HepG2 (cell line): ENCODE measurements around the gene HOXA11. TPM values are rescaled to one million over a fixed set of nuclear protein-coding genes. Genes with fewer than 3 reads are reported as not detected.

Experiments
- ATAC-seq: fragments of 200-7000 bp; cut with Tn5 transposase; 3 replicates; pipeline ENCODE4 v1.9.1; 2020; ENCODE audit warnings: mild to moderate bottlenecking, moderate library complexity
- BruUV-seq: library from RNA; stranded (reverse); fragments of 400-500 nt; replicated peaks from 2 replicates; lab custom pipeline; 2021; lab: Mats Ljungman, UMichigan
- CTCF ChIA-PET: fragments of 300-600 bp; formaldehyde crosslinking; extraction: SDS; loops from one replicate; lab custom pipeline; 2021; ENCODE audit warnings: low total read pairs, inconsistent platforms, low intra/inter-chr PET ratio; lab: Yijun Ruan, JAX
- POLR2A ChIA-PET: fragments of 350-600 bp; sonication (Branson Sonifier 250); formaldehyde crosslinking; loops from one replicate; lab custom pipeline; 2020; ENCODE audit warnings: antibody characterized with exemption, inconsistent platforms; lab: Yijun Ruan, JAX
- DNase-seq: peaks from one replicate; pipeline ENCODE4 v3.0.0-alpha.2; 2015; ENCODE audit warnings: low spot score
- FAIRE-seq: peaks from 3 replicates; lab custom pipeline; 2011; peaks lifted over from hg19 to GRCh38; lab: Jason Lieb, UNC
- H2AFZ ChIP-seq: one replicate; pipeline ENCODE4 v1.6.1; 2011; ENCODE audit warnings: low read length, inconsistent platforms
- H3K27ac ChIP-seq: fragments of 300-600 bp; 3 replicates; pipeline ENCODE4 v1.8.0; 2011; ENCODE audit warnings: mixed run types, mild to moderate bottlenecking, mixed read lengths, low read length, inconsistent platforms; ENCODE audit not compliant: insufficient read depth; ENCODE audit errors: extremely low read length
- H3K27me3 ChIP-seq, 2 experiments: fragments of 200-600 bp in 1 of 2; 2 replicates in 1 of 2; 3 replicates in 1 of 2; pipeline versions ENCODE4 v1.6.0 to v1.8.0; 2011; ENCODE audit warnings: low read length in 2 of 2, mild to moderate bottlenecking in 2 of 2, moderate library complexity in 2 of 2, inconsistent platforms in 1 of 2; ENCODE audit not compliant: insufficient read depth in 2 of 2, control insufficient read depth in 1 of 2
- H3K36me3 ChIP-seq, 2 experiments: fragments of 200-600 bp in 1 of 2; replicated peaks in 1 of 2; 2 replicates in 1 of 2; 3 replicates in 1 of 2; pipeline versions ENCODE4 v1.5.1 to v1.8.0; 2011; ENCODE audit warnings: low read length in 2 of 2, inconsistent platforms in 1 of 2; ENCODE audit not compliant: insufficient read depth in 2 of 2, control insufficient read depth in 1 of 2
- H3K4me1 ChIP-seq: 2 replicates; pipeline ENCODE4 v1.5.1; 2012; ENCODE audit warnings: low read length, inconsistent platforms; ENCODE audit not compliant: insufficient read depth
- H3K4me2 ChIP-seq: 2 replicates; pipeline ENCODE4 v1.6.0; 2011; ENCODE audit warnings: low read depth, low read length, inconsistent platforms
- H3K4me3 ChIP-seq, 3 experiments: fragments of 200-600 bp in 1 of 3; sonication (generic), shearing (Covaris generic) in 1 of 3; replicated peaks in 1 of 3; 2 replicates each; pipeline ENCODE4 v1.5.1; 2011 to 2016; ENCODE audit warnings: low read length in 3 of 3, inconsistent platforms in 2 of 3, low read depth in 2 of 3, mild to moderate bottlenecking in 2 of 3, control low read depth in 1 of 3, mixed read lengths in 1 of 3; ENCODE audit not compliant: insufficient read depth in 1 of 3
- H3K79me2 ChIP-seq: one replicate; pipeline ENCODE4 v1.6.1; 2011; ENCODE audit warnings: low read length, inconsistent platforms; ENCODE audit not compliant: insufficient read depth
- H3K9ac ChIP-seq: 2 replicates; pipeline ENCODE4 v1.6.0; 2011; ENCODE audit warnings: mild to moderate bottlenecking, low read depth, low read length, inconsistent platforms; ENCODE audit not compliant: insufficient read depth
- H3K9me3 ChIP-seq: 2 replicates; pipeline ENCODE4 v1.5.1; 2012; ENCODE audit warnings: mild to moderate bottlenecking, low read length
- H4K20me1 ChIP-seq: 2 replicates; pipeline ENCODE4 v1.6.0; 2011; ENCODE audit warnings: inconsistent platforms, mild to moderate bottlenecking, low read length, moderate library complexity; ENCODE audit not compliant: insufficient read depth
- CSRNP2 ChIP-seq: sonication (generic); formaldehyde crosslinking; conservative IDR thresholded peaks from 2 replicates; pipeline ENCODE4 v1.8.0; 2022; ENCODE audit warnings: low read depth, missing genetic modification reagents
- IRF1 ChIP-seq: sonication (generic); formaldehyde crosslinking; IDR thresholded peaks from 2 replicates; pipeline ENCODE4 v1.4.0; 2020; ENCODE audit warnings: low read depth, mild to moderate bottlenecking, missing genetic modification reagents
- MTA3 ChIP-seq: sonication (generic); formaldehyde crosslinking; IDR thresholded peaks from 2 replicates; pipeline ENCODE4 v1.4.0; 2020; ENCODE audit warnings: missing genetic modification reagents
- PLSCR1 ChIP-seq: sonication (generic); formaldehyde crosslinking; IDR thresholded peaks from 2 replicates; pipeline ENCODE4 v1.5.0; 2020; ENCODE audit warnings: missing genetic modification reagents, mild to moderate bottlenecking, borderline replicate concordance
- SMARCC2 ChIP-seq: fragments of 450-650 bp; IDR thresholded peaks from 2 replicates; pipeline ENCODE4 v1.6.1; 2017; ENCODE audit warnings: antibody characterized with exemption, mild to moderate bottlenecking
- SOX13 ChIP-seq, 3 experiments: fragments of 450-650 bp in 1 of 3; sonication (generic) in 1 of 3; formaldehyde crosslinking in 1 of 3; IDR thresholded peaks in 2 of 3; conservative IDR thresholded peaks in 1 of 3; 2 replicates each; pipeline versions ENCODE4 v1.5.0 to v1.6.1; 2016 to 2020; ENCODE audit warnings: antibody characterized with exemption in 1 of 3, mild to moderate bottlenecking in 1 of 3, missing compliant biosample characterization in 1 of 3, missing genetic modification reagents in 1 of 3, moderate library complexity in 1 of 3
- TCF12 ChIP-seq, 2 experiments: fragments of 450-650 bp in 1 of 2; sonication (generic) in 1 of 2; formaldehyde crosslinking in 1 of 2; IDR thresholded peaks; 2 replicates each; pipeline versions ENCODE4 v1.6.1 to v1.8.0; 2017 to 2022; ENCODE audit warnings: antibody characterized with exemption in 1 of 2, mild to moderate bottlenecking in 1 of 2, missing genetic modification reagents in 1 of 2, moderate library complexity in 1 of 2
- TFAP4 ChIP-seq: sonication (generic); IDR thresholded peaks from 2 replicates; pipeline ENCODE4 v1.6.1; 2016; ENCODE audit warnings: low read depth, borderline replicate concordance
- TRIM24 ChIP-seq: sonication (generic); formaldehyde crosslinking; IDR thresholded peaks from 2 replicates; pipeline ENCODE4 v1.8.0; 2022; ENCODE audit warnings: mild to moderate bottlenecking, missing genetic modification reagents
- ZMYM3 ChIP-seq: sonication (generic); formaldehyde crosslinking; IDR thresholded peaks from 2 replicates; pipeline ENCODE4 v1.5.1; 2020; ENCODE audit warnings: mild to moderate bottlenecking, missing genetic modification reagents
- WGBS: methylation state at CpG from one replicate; pipeline ENCODE4 v1.1.6; 2017; ENCODE audit warnings: low lambda C conversion rate; 5-methylcytosine and 5-hydroxymethylcytosine counted together
- in situ Hi-C: cut with HindIII; loops from 2 replicates; pipeline ENCODE4 v1.10.0; 2017; ENCODE audit warnings: low pct_unique_long_range_greater_than_20kb; ENCODE audit not compliant: extremely low pct_ligation_motif_present
- intact Hi-C: fragments of 100-400 bp; cut with micrococcal nuclease; formaldehyde crosslinking; loops from one replicate; pipeline ENCODE4 v1.10.0; 2022; ENCODE audit not compliant: unreplicated experiment
- polyA plus RNA-seq, 8 experiments: library from polyadenylated mRNA; depleted of rRNA in 3 of 8; stranded (reverse) in 7 of 8; unstranded in 1 of 8; fragments of >200 nt; fragmentation: Illumina TruSeq in 4 of 8; extraction: Trizol in 4 of 8; gene quantifications; 2 replicates each; pipeline versions ENCODE4 v1.2.1 to v1.2.3, GENCODE V29; 2011 to 2016; ENCODE audit warnings: low read depth in 4 of 8, missing spikeins in 1 of 8, mixed read lengths in 1 of 8; ENCODE audit not compliant: insufficient read depth in 1 of 8
- total RNA-seq, 5 experiments: library from RNA; depleted of rRNA; stranded (reverse); fragments of >200 nt; fragmentation: Illumina TruSeq; extraction: Trizol; gene quantifications; 2 replicates each; pipeline ENCODE4 v1.2.3, GENCODE V29; 2016; ENCODE audit warnings: low read depth in 1 of 5
- TF ChIP-seq, protein P1 (sequence below): sonication (generic); formaldehyde crosslinking; IDR thresholded peaks from 2 replicates; pipeline ENCODE4 v1.8.0; 2022; ENCODE audit warnings: missing genetic modification reagents, low read depth, mild to moderate bottlenecking, borderline replicate concordance
- TF ChIP-seq, protein P2 (sequence below): sonication (generic); formaldehyde crosslinking; IDR thresholded peaks from 2 replicates; pipeline ENCODE4 v1.8.0; 2023; ENCODE audit warnings: mild to moderate bottlenecking, missing genetic modification reagents
- TF ChIP-seq, protein P3 (sequence below): sonication (generic); formaldehyde crosslinking; IDR thresholded peaks from 2 replicates; pipeline ENCODE4 v1.5.0; 2020; ENCODE audit warnings: mild to moderate bottlenecking, missing genetic modification reagents

Gene HOXA11
- total and polyA plus RNA-seq, 2 of the 13 experiments (the other 11 are each of a cell fraction or from before 2014, with no cell fraction given), result not detected

GRCh38 chr7:27160546-27161213 is 24.4 kb downstream of the HOXA11 start:
- FAIRE-seq (no peak), ATAC-seq (peak; percentile 91), DNase-seq (peak; percentile 62)
- Histone ChIP-seq H3K4me2 (peak overlapping the region; percentile 85), H3K4me3 (peak overlapping the region; percentile 51 to 68 (median 66)), H4K20me1 (no peaks in the 10 kb centered on the region), H2AFZ (no peak overlapping the region), H3K9me3 (no peaks in the 10 kb centered on the region), H3K27me3 (peaks cover 2 to 44% of the 10 kb centered on the region in 2 experiments), H3K79me2 (no peaks in the 10 kb centered on the region), H3K27ac (no peak overlapping the region), H3K4me1 (peaks cover 8% of the 10 kb centered on the region; the same call in 1 of the 2 replicates), H3K36me3 (no peaks in the 10 kb centered on the region), H3K9ac (peak overlapping the region; percentile 49)
- BruUV-seq, result no TSS peak
- intact Hi-C loops (loop anchor here (1.0 to 5.0 kb wide), 2 partner anchors 478 to 791 kb away; no protein-coding TSS in a partner anchor), in situ Hi-C loops (loop anchor here (25.0 kb wide), 1 partner anchor 1073 kb away; no protein-coding TSS in a partner anchor)
- 46% methylated on average over 19 of the region's 54 CpGs for WGBS
- ChIA-PET POLR2A (interaction anchor here (1.0 to 1.3 kb wide), 2 partner anchors 10 to 11 kb away, joined by 3 to 10 read pairs; no protein-coding TSS in a partner anchor), CTCF (interaction anchor here (0.7 to 1.7 kb wide), 8 partner anchors 10 to 791 kb away, joined by 3 to 13 read pairs (median 7); no protein-coding TSS in a partner anchor)
- no peak for TF ChIP-seq SOX13 (IDR thresholded peaks at IDR 0.05)
- TF ChIP-seq SOX13 (CRISPR knock-in tag; conservative IDR thresholded peaks at IDR 0.05 in 1 of 2, IDR thresholded peaks at IDR 0.05 in 1 of 2), result no peak
- TF ChIP-seq, protein P1, sequence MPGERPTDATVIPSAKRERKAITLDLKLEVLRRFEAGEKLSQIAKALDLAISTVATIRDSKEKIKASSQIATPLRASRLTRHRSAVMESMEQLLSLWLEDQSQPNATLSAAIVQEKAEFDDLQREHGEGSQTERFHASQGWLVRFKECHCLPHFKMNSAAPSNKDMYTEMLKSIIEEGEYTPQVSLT (CRISPR knock-in tag), result no peak
- no peak for TF ChIP-seq TCF12 (IDR thresholded peaks at IDR 0.05)
- peak; percentile 57; the same call in 1 of the 2 replicates for TF ChIP-seq TCF12 (CRISPR knock-in tag; IDR thresholded peaks at IDR 0.05)
- TF ChIP-seq IRF1 (CRISPR knock-in tag), result no peak
- TF ChIP-seq, protein P2, sequence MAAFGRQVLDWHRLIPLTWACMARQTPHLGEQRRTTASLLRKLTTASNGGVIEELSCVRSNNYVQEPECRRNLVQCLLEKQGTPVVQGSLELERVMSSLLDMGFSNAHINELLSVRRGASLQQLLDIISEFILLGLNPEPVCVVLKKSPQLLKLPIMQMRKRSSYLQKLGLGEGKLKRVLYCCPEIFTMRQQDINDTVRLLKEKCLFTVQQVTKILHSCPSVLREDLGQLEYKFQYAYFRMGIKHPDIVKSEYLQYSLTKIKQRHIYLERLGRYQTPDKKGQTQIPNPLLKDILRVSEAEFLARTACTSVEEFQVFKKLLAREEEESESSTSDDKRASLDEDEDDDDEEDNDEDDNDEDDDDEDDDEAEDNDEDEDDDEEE (CRISPR knock-in tag), result no peak; the same call in 1 of the 2 replicates
- no peak for TF ChIP-seq MTA3
- TF ChIP-seq, protein P3, sequence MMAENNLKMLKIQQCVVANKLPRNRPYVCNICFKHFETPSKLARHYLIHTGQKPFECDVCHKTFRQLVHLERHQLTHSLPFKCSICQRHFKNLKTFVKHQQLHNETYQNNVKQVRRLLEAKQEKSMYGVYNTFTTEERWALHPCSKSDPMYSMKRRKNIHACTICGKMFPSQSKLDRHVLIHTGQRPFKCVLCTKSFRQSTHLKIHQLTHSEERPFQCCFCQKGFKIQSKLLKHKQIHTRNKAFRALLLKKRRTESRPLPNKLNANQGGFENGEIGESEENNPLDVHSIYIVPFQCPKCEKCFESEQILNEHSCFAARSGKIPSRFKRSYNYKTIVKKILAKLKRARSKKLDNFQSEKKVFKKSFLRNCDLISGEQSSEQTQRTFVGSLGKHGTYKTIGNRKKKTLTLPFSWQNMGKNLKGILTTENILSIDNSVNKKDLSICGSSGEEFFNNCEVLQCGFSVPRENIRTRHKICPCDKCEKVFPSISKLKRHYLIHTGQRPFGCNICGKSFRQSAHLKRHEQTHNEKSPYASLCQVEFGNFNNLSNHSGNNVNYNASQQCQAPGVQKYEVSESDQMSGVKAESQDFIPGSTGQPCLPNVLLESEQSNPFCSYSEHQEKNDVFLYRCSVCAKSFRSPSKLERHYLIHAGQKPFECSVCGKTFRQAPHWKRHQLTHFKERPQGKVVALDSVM (CRISPR knock-in tag), result no peak
- TF ChIP-seq TFAP4, result peak; percentile 21; the same call in 1 of the 2 replicates
- TF ChIP-seq SMARCC2, result no peak
- no peak for TF ChIP-seq TRIM24 (CRISPR knock-in tag)
- TF ChIP-seq PLSCR1, result no peak
- TF ChIP-seq ZMYM3 (CRISPR knock-in tag), result no peak
- no peak for TF ChIP-seq CSRNP2 (CRISPR knock-in tag)
